PFSK-1 (cell line): ENCODE measurements around the gene ZNF385D.

Source experiments
- POLR2AphosphoS5 ChIP-seq: IDR thresholded peaks from 2 replicates; pipeline ENCODE4 v1.6.1; 2012; ENCODE audit warnings: low read depth, mild to moderate bottlenecking, control low read depth, low read length, moderate library complexity
- TAF1 ChIP-seq: IDR thresholded peaks from 2 replicates; pipeline ENCODE4 v1.6.1; 2012; ENCODE audit warnings: low read length, control low read depth, borderline replicate concordance; ENCODE audit not compliant: insufficient read depth

GRCh38 chr3:21390856-21391255 lies 360.2 kb downstream of the ZNF385D start:
- TF ChIP-seq POLR2AphosphoS5 (no peak), TAF1 (no peak)
